HepG2 (cell line): ENCODE results near the gene ING5. TPM values are rescaled to one million over a fixed set of nuclear protein-coding genes. Genes with fewer than 3 reads are reported as not detected.

Experiments
- ARID3A ChIP-seq: IDR thresholded peaks from 2 replicates; pipeline ENCODE4 v1.6.1; 2012; ENCODE audit warnings: low read depth, low read length, improper control_type of control experiment
- CEBPB ChIP-seq: IDR thresholded peaks from 2 replicates; pipeline ENCODE4 v1.6.1; 2011; ENCODE audit warnings: low read depth, low read length, improper control_type of control experiment, borderline replicate concordance
- CHD4 ChIP-seq: fragments of 200-600 bp; sonication (generic); IDR thresholded peaks from 2 replicates; pipeline ENCODE4 v1.7.0; 2017; ENCODE audit warnings: mild to moderate bottlenecking, low read length, borderline replicate concordance
- ELF3 ChIP-seq: IDR thresholded peaks from 2 replicates; pipeline ENCODE4 v1.6.1; 2016; ENCODE audit warnings: missing genetic modification reagents, missing compliant biosample characterization
- FOXO1 ChIP-seq: sonication (generic); formaldehyde crosslinking; IDR thresholded peaks from 2 replicates; pipeline ENCODE4 v1.4.0; 2020; ENCODE audit warnings: missing genetic modification reagents
- HNRNPH1 ChIP-seq: fragments of 200-400 bp; formaldehyde crosslinking; optimal IDR thresholded peaks from 2 replicates; pipeline ENCODE3; 2017; ENCODE audit warnings: mild to moderate bottlenecking, low read depth, low read length
- KDM1A ChIP-seq: IDR thresholded peaks from 2 replicates; pipeline ENCODE4 v1.6.1; 2016; ENCODE audit warnings: missing compliant biosample characterization
- MYNN ChIP-seq: sonication (generic); formaldehyde crosslinking; IDR thresholded peaks from 2 replicates; pipeline ENCODE4 v1.4.0; 2020; ENCODE audit warnings: mild to moderate bottlenecking, low read depth, missing genetic modification reagents
- MYPOP ChIP-seq: sonication (generic); formaldehyde crosslinking; IDR thresholded peaks from 2 replicates; pipeline ENCODE4 v1.8.1; 2023; ENCODE audit warnings: mild to moderate bottlenecking, moderate library complexity, missing genetic modification reagents
- NFKB2 ChIP-seq: sonication (generic); formaldehyde crosslinking; IDR thresholded peaks from 2 replicates; pipeline ENCODE4 v1.4.0; 2020; ENCODE audit warnings: missing genetic modification reagents, borderline replicate concordance
- ONECUT2 ChIP-seq: sonication (generic); formaldehyde crosslinking; IDR thresholded peaks from 2 replicates; pipeline ENCODE4 v1.4.0; 2020; ENCODE audit warnings: missing genetic modification reagents
- PAWR ChIP-seq: sonication (generic); formaldehyde crosslinking; IDR thresholded peaks from 2 replicates; pipeline ENCODE4 v1.4.0; 2020; ENCODE audit warnings: missing genetic modification reagents, mild to moderate bottlenecking, borderline replicate concordance
- RCOR2 ChIP-seq: IDR thresholded peaks from 2 replicates; pipeline ENCODE4 v1.6.1; 2016; ENCODE audit warnings: missing biosample characterization, missing genetic modification reagents
- RXRA ChIP-seq: sonication (generic); formaldehyde crosslinking; IDR thresholded peaks from 2 replicates; pipeline ENCODE4 v1.5.1; 2020; ENCODE audit warnings: missing genetic modification reagents
- SATB2 ChIP-seq: sonication (generic); formaldehyde crosslinking; IDR thresholded peaks from 2 replicates; pipeline ENCODE4 v1.5.0; 2020; ENCODE audit warnings: missing genetic modification reagents
- SP1 ChIP-seq, 2 experiments: fragments of 450-650 bp in 1 of 2; sonication (generic) in 1 of 2; formaldehyde crosslinking in 1 of 2; IDR thresholded peaks; 2 replicates each; pipeline versions ENCODE4 v1.4.0 to v1.6.1; 2016 to 2020; ENCODE audit warnings: missing genetic modification reagents in 1 of 2
- WIZ ChIP-seq: sonication (generic); formaldehyde crosslinking; IDR thresholded peaks from 2 replicates; pipeline ENCODE4 v1.5.1; 2020; ENCODE audit warnings: mild to moderate bottlenecking, missing genetic modification reagents
- ZBTB26 ChIP-seq: IDR thresholded peaks from 2 replicates; pipeline ENCODE4 v1.6.1; 2016; ENCODE audit warnings: missing compliant biosample characterization, missing genetic modification reagents, borderline replicate concordance
- ZBTB49 ChIP-seq: sonication (generic); formaldehyde crosslinking; IDR thresholded peaks from 2 replicates; pipeline ENCODE4 v1.4.0; 2020; ENCODE audit warnings: missing genetic modification reagents, borderline replicate concordance
- ZBTB7B ChIP-seq: sonication (generic); formaldehyde crosslinking; IDR thresholded peaks from 2 replicates; pipeline ENCODE4 v1.4.0; 2020; ENCODE audit warnings: missing genetic modification reagents
- ZFP36L2 ChIP-seq: sonication (generic); formaldehyde crosslinking; IDR thresholded peaks from 2 replicates; pipeline ENCODE4 v1.4.0; 2020; ENCODE audit warnings: missing genetic modification reagents
- ZFX ChIP-seq: sonication (generic); formaldehyde crosslinking; IDR thresholded peaks from 2 replicates; pipeline ENCODE4 v1.4.0; 2020; ENCODE audit warnings: mild to moderate bottlenecking, low read depth, missing genetic modification reagents, moderate library complexity
- ZMYM2 ChIP-seq: sonication (generic); formaldehyde crosslinking; IDR thresholded peaks from 2 replicates; pipeline ENCODE4 v1.8.0; 2022; ENCODE audit warnings: mild to moderate bottlenecking, missing genetic modification reagents
- ZNF788 ChIP-seq: sonication (generic); formaldehyde crosslinking; IDR thresholded peaks from 2 replicates; pipeline ENCODE4 v1.5.0; 2020; ENCODE audit warnings: mild to moderate bottlenecking, missing genetic modification reagents, borderline replicate concordance
- polyA plus RNA-seq, 8 experiments: library from polyadenylated mRNA; depleted of rRNA in 3 of 8; stranded (reverse) in 7 of 8; unstranded in 1 of 8; fragments of >200 nt; fragmentation: Illumina TruSeq in 4 of 8; extraction: Trizol in 4 of 8; gene quantifications; 2 replicates each; pipeline versions ENCODE4 v1.2.1 to v1.2.3, GENCODE V29; 2011 to 2016; ENCODE audit warnings: low read depth in 4 of 8, missing spikeins in 1 of 8, mixed read lengths in 1 of 8; ENCODE audit not compliant: insufficient read depth in 1 of 8
- total RNA-seq, 5 experiments: library from RNA; depleted of rRNA; stranded (reverse); fragments of >200 nt; fragmentation: Illumina TruSeq; extraction: Trizol; gene quantifications; 2 replicates each; pipeline ENCODE4 v1.2.3, GENCODE V29; 2016; ENCODE audit warnings: low read depth in 1 of 5

ING5 gene
- total and polyA plus RNA-seq, 2 of the 13 experiments (the other 11 are each of a cell fraction or from before 2014, with no cell fraction given), result 61.9 to 71.9 TPM

- TF ChIP-seq NFKB2 (no peak), SATB2 (no peak), WIZ (CRISPR knock-in tag) (no peak), FOXO1 (no peak), SP1 (IDR thresholded peaks at IDR 0.05) (no peak), SP1 (CRISPR knock-in tag; IDR thresholded peaks at IDR 0.05) (0 out of 2 replicates have a peak, but pooled peaks have one; percentile 23), CEBPB (peak; percentile 77), RCOR2 (CRISPR knock-in tag) (0 out of 2 replicates have a peak, but pooled peaks have one; percentile 60), ARID3A (no peak), ZMYM2 (CRISPR knock-in tag) (peak; percentile 70), RXRA (CRISPR knock-in tag) (no peak), ZNF788 (CRISPR knock-in tag) (0 out of 2 replicates have a peak, but pooled peaks have one; percentile 30), ZFX (CRISPR knock-in tag) (no peak), HNRNPH1 (no peak), CHD4 (peak; percentile 100), MYNN (CRISPR knock-in tag) (no peak), ZFP36L2 (CRISPR knock-in tag) (no peak), ELF3 (CRISPR knock-in tag) (no peak), KDM1A (CRISPR knock-in tag) (peak; percentile 78; the same call in 1 of the 2 replicates), MYPOP (CRISPR knock-in tag) (no peak), ONECUT2 (CRISPR knock-in tag) (no peak), ZBTB26 (no peak), ZBTB49 (no peak), ZBTB7B (CRISPR knock-in tag) (no peak), PAWR (CRISPR knock-in tag) (no peak)
Observed at GRCh38 chr2:241760301-241760771, 58.5 kb downstream of the ING5 start (continued).
